WTC11 (cell line): ENCODE data around the gene C10orf120.

Experiments used
- FOXP1 ChIP-seq: sonication (generic); formaldehyde crosslinking; IDR thresholded peaks from 2 replicates; pipeline ENCODE4 v1.8.0; 2022; ENCODE audit warnings: missing genetic modification reagents, mild to moderate bottlenecking, moderate library complexity, borderline replicate concordance
- JUN ChIP-seq: sonication (generic); formaldehyde crosslinking; IDR thresholded peaks from 2 replicates; pipeline ENCODE4 v1.8.0; 2023; ENCODE audit warnings: mild to moderate bottlenecking, missing genetic modification reagents
- TF ChIP-seq, protein P1 (sequence below): sonication (generic); formaldehyde crosslinking; IDR thresholded peaks from 2 replicates; pipeline ENCODE4 v1.8.1; 2023; ENCODE audit warnings: mild to moderate bottlenecking, missing genetic modification reagents, moderate library complexity
- TF ChIP-seq, protein P2 (sequence below): fragments of 200-600 bp; IDR thresholded peaks from 2 replicates; pipeline ENCODE4 v1.8.0; 2022; ENCODE audit warnings: antibody characterized with exemption
- TF ChIP-seq, protein P3 (sequence below): sonication (generic); formaldehyde crosslinking; IDR thresholded peaks from 2 replicates; pipeline ENCODE4 v1.8.0; 2022; ENCODE audit warnings: mild to moderate bottlenecking, missing genetic modification reagents
- TF ChIP-seq, protein P4 (sequence below): sonication (generic); formaldehyde crosslinking; IDR thresholded peaks from 2 replicates; pipeline ENCODE4 v1.8.1; 2023; ENCODE audit warnings: mild to moderate bottlenecking, missing genetic modification reagents

DNA sequence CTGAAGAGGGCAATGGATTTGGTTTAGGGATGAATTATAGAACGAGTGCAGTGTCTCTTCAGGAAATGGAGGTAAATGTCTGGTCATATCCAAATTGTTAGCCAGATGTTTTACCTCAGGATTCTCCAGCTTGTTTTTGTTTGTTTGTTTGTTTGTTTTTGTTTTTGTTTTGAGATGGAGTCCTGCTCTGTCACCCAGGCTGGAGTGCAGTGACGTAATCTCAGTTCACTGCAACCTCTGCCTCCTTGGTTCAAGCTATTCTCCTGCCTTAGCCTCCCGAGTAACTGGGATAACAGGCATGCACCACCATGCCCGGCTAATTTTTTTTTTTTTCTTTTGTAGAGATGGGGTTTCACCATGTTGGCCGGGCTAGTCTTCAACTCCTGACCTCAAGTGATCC is 6.9 kb downstream of the C10orf120 start:
- TF ChIP-seq, protein P1, sequence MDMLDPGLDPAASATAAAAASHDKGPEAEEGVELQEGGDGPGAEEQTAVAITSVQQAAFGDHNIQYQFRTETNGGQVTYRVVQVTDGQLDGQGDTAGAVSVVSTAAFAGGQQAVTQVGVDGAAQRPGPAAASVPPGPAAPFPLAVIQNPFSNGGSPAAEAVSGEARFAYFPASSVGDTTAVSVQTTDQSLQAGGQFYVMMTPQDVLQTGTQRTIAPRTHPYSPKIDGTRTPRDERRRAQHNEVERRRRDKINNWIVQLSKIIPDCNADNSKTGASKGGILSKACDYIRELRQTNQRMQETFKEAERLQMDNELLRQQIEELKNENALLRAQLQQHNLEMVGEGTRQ = no peak
- TF ChIP-seq, protein P2, sequence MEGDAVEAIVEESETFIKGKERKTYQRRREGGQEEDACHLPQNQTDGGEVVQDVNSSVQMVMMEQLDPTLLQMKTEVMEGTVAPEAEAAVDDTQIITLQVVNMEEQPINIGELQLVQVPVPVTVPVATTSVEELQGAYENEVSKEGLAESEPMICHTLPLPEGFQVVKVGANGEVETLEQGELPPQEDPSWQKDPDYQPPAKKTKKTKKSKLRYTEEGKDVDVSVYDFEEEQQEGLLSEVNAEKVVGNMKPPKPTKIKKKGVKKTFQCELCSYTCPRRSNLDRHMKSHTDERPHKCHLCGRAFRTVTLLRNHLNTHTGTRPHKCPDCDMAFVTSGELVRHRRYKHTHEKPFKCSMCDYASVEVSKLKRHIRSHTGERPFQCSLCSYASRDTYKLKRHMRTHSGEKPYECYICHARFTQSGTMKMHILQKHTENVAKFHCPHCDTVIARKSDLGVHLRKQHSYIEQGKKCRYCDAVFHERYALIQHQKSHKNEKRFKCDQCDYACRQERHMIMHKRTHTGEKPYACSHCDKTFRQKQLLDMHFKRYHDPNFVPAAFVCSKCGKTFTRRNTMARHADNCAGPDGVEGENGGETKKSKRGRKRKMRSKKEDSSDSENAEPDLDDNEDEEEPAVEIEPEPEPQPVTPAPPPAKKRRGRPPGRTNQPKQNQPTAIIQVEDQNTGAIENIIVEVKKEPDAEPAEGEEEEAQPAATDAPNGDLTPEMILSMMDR = no peak
- TF ChIP-seq JUN = no peak
- TF ChIP-seq FOXP1 (CRISPR knock-in tag) = no peak
- TF ChIP-seq, protein P3, sequence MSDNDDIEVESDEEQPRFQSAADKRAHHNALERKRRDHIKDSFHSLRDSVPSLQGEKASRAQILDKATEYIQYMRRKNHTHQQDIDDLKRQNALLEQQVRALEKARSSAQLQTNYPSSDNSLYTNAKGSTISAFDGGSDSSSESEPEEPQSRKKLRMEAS (CRISPR knock-in tag) = no peak
- TF ChIP-seq, protein P4, sequence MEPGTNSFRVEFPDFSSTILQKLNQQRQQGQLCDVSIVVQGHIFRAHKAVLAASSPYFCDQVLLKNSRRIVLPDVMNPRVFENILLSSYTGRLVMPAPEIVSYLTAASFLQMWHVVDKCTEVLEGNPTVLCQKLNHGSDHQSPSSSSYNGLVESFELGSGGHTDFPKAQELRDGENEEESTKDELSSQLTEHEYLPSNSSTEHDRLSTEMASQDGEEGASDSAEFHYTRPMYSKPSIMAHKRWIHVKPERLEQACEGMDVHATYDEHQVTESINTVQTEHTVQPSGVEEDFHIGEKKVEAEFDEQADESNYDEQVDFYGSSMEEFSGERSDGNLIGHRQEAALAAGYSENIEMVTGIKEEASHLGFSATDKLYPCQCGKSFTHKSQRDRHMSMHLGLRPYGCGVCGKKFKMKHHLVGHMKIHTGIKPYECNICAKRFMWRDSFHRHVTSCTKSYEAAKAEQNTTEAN (CRISPR knock-in tag) = no peak
